ENCODE measurements around the gene ADD2.

ADD2 gene

DNA sequence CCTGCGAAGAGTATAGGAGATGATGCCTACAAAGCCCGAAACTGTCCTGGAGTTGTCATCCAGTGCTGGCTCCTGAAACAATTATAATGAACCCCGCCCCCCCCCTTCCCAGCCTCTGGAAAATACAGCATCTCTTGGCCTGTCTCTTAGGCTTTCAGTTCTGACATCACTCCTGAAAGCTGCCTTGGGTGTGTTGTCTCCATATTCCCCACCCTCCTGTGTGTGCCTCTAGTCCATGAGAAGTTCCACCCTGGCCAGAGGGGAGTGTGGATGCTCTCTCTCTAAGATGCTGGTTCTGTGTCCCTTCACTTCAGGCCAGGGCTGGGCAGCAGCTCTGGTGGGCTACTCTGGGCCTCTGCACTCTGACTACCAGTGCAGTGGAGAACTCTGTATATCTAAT, 155.4 kb downstream of the ADD2 start:
- peaks cover 29% of the 10 kb centered on the region for H3K27me3 Mint-ChIP-seq
- ATAC-seq (replicated peaks; ENCODE audit: extremely low read depth, poor library complexity, severe bottlenecking), result no peak
- H3K27ac Mint-ChIP-seq (ENCODE audit: low read depth), result no peak overlapping the region
- DNase-seq (ENCODE audit: low spot score in 2 of 2), result no peak
- H3K36me3 Mint-ChIP-seq (ENCODE audit: insufficient read depth), result peaks cover 2% of the 10 kb centered on the region
- H3K4me3 Mint-ChIP-seq, result no peak overlapping the region
- no peaks in the 10 kb centered on the region for H3K9me3 Mint-ChIP-seq
- H3K4me1 Mint-ChIP-seq, result no peaks in the 10 kb centered on the region

DNA sequence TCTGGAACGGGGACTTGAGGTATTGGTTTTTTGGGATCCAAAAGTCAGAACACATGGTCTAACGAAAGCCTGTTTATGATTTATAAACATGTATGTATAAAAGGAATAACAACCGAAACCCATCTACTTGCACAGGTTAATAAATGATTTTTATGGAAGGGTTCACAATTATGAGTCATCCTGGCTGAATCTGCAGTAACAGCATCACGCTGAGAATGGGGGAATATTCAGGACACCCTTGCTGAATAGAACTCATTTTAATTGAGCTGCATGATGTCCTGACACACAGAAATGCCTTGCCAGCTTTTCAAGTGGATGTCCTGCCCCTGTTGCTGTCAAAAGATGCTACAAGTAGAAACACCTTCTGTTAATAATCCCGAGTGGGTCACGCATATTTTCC, 159.6 kb downstream of the ADD2 start:
- H3K27ac Mint-ChIP-seq (ENCODE audit: low read depth), result no peak overlapping the region
- no peaks in the 10 kb centered on the region for H3K4me1 Mint-ChIP-seq
- ATAC-seq (replicated peaks; ENCODE audit: extremely low read depth, poor library complexity, severe bottlenecking), result no peak
- H3K27me3 Mint-ChIP-seq, result peaks cover 50% of the 10 kb centered on the region
- peaks cover 2% of the 10 kb centered on the region for H3K36me3 Mint-ChIP-seq (ENCODE audit: insufficient read depth)
- no peak for DNase-seq (ENCODE audit: low spot score in 2 of 2)
- no peaks in the 10 kb centered on the region for H3K9me3 Mint-ChIP-seq
- H3K4me3 Mint-ChIP-seq, result no peak overlapping the region

DNA sequence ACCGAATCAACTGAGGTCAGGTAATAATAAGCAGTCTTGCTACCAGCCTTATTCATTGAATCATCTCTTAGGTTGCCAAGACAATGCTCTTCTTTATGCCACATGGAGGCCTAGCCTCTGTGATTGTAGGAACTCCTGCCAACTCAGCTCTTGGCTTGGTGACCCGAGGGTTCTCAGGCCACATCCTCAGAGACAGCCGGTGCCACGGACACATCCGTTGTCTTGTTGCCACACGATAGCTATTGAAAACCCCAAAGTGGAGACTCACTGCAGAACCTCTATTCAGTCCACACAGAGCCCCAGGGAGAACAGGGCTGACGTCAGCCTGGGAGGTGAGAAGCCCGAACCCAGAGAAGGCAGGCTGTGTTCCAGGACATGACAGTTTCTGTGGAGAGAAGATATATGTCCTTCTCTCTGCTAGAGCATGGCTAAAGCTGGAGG, 160.9 kb downstream of the ADD2 start:
- no peak for ATAC-seq (replicated peaks; ENCODE audit: extremely low read depth, poor library complexity, severe bottlenecking)

More for the DNA sequence above, 160.9 kb downstream of the ADD2 start:
- Mint-ChIP-seq H3K36me3 (ENCODE audit: insufficient read depth) (peaks cover 2% of the 10 kb centered on the region), H3K4me3 (no peak overlapping the region), H3K4me1 (no peaks in the 10 kb centered on the region), H3K27me3 (peaks cover 63% of the 10 kb centered on the region), H3K27ac (ENCODE audit: low read depth) (no peak overlapping the region), H3K9me3 (no peaks in the 10 kb centered on the region)
- no peak for DNase-seq (ENCODE audit: low spot score in 2 of 2)

Data from central memory CD8-positive, alpha-beta T cell (primary cell).